Measurements from ENCODE around the gene COA3. TPM values are rescaled to one million over a fixed set of nuclear protein-coding genes. Genes with fewer than 3 reads are reported as not detected.

Gene COA3
- total RNA-seq, 1 experiment from 2014 or later = 74.2 TPM

DNA sequence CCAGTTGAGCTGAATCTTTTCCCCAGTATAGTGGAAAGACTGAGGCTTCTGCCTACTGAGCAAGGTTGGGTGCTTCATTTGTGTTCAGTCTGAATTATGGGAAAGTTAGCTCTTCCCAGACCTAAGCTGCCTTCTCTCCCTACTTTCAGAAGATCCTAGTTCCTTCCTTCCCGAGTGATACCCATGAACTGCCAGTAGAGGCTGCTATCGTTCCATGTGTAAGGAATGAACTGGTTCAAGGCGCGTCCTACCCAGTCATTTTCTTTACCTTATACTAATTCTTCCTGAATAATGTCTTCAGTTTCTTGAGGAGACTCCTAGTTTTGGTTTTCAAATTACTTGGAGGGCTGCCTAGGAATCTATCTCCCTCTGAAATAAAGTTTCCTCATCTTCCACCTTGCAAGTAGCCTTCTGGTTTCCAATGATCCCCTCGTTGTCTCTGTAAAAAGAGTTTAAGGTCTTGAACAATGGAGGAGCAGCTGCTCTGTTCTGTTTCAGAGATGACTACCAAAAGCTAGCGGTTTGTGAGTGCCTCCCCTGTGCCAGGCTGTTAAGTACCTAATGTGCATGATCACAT, 44.9 kb upstream of the COA3 start:
- no peak overlapping the region for H2BK5ac ChIP-seq (ENCODE audit: insufficient read length, low read length)
- H3K27ac ChIP-seq (ENCODE audit: insufficient read length, low read depth, low read length) = no peak overlapping the region
- H4K91ac ChIP-seq (ENCODE audit: insufficient read length, low read depth, low read length) = no peak overlapping the region
- peaks cover 47 to 73% (median 63%) of the 10 kb centered on the region in 3 experiments; a peak in 6 of 7 replicates for H3K36me3 Mint-ChIP-seq (ENCODE audit: insufficient read depth in 1 of 3, low read depth in 3 of 3)
- no peaks in the 10 kb centered on the region for H3K27me3 Mint-ChIP-seq (ENCODE audit: low read depth)
- no peak overlapping the region for H2AFZ ChIP-seq (ENCODE audit: low read length)
- H2AK5ac ChIP-seq (ENCODE audit: insufficient read length, low read length) = no peak overlapping the region
- no peak overlapping the region for H3K18ac ChIP-seq (ENCODE audit: insufficient read length, low read depth, low read length)
- no peak overlapping the region for H2BK12ac ChIP-seq (ENCODE audit: insufficient read length, low read depth, low read length)
- DNase-seq = no peak
- no peak overlapping the region for H4K8ac ChIP-seq (replicated peaks; ENCODE audit: insufficient read length, low read depth, low read length)
- H3K79me1 ChIP-seq (ENCODE audit: insufficient read depth, low read depth, low read length, poor library complexity, severe bottlenecking) = no peaks in the 10 kb centered on the region
- H2BK120ac ChIP-seq (ENCODE audit: low read depth, low read length, poor library complexity, severe bottlenecking) = no peak overlapping the region
- H3K4me3 Mint-ChIP-seq = no peak overlapping the region; a peak in 1 of 5 replicates
- no peak overlapping the region for H4K5ac ChIP-seq (ENCODE audit: insufficient read length, low read depth, low read length)
- no peak overlapping the region for H3K9ac ChIP-seq (ENCODE audit: extremely low read depth, insufficient read length, low read length)
- no peaks in the 10 kb centered on the region for H3K9me3 ChIP-seq (ENCODE audit: control insufficient read depth, low read depth, low read length)
- H3K79me2 ChIP-seq (ENCODE audit: insufficient read depth, low read length) = no peaks in the 10 kb centered on the region
- H4K20me1 ChIP-seq (ENCODE audit: control insufficient read depth, insufficient read depth, insufficient read length) = no peaks in the 10 kb centered on the region
- no peak overlapping the region for H2BK15ac ChIP-seq (ENCODE audit: low read depth, low read length)
- no peaks in the 10 kb centered on the region for H3K23me2 ChIP-seq (ENCODE audit: insufficient read length, low read depth, low read length, poor library complexity, severe bottlenecking)
- no peaks in the 10 kb centered on the region for H3K27me3 ChIP-seq (ENCODE audit: insufficient read depth, low read length)
- TF ChIP-seq, protein P1, sequence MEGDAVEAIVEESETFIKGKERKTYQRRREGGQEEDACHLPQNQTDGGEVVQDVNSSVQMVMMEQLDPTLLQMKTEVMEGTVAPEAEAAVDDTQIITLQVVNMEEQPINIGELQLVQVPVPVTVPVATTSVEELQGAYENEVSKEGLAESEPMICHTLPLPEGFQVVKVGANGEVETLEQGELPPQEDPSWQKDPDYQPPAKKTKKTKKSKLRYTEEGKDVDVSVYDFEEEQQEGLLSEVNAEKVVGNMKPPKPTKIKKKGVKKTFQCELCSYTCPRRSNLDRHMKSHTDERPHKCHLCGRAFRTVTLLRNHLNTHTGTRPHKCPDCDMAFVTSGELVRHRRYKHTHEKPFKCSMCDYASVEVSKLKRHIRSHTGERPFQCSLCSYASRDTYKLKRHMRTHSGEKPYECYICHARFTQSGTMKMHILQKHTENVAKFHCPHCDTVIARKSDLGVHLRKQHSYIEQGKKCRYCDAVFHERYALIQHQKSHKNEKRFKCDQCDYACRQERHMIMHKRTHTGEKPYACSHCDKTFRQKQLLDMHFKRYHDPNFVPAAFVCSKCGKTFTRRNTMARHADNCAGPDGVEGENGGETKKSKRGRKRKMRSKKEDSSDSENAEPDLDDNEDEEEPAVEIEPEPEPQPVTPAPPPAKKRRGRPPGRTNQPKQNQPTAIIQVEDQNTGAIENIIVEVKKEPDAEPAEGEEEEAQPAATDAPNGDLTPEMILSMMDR (conservative IDR thresholded peaks at IDR 0.05) = peak; percentile 94
- peak overlapping the region in 1 of 3 experiments; percentile 49; a peak in 1 of 7 replicates for H3K27ac Mint-ChIP-seq
- no peak overlapping the region for H3K14ac ChIP-seq (ENCODE audit: insufficient read depth, low read length)
- no peaks in the 10 kb centered on the region for H3K4me1 ChIP-seq (ENCODE audit: insufficient read depth, low read length)
- no peak overlapping the region for H3K56ac ChIP-seq (ENCODE audit: insufficient read length, low read depth, low read length)
- WGBS (ENCODE audit: extremely low coverage, insufficient read length, low lambda C conversion rate) = no CpG with 5 or more reads among the region's 6 CpGs
- H3K23ac ChIP-seq (ENCODE audit: insufficient read length, low read depth, low read length) = no peak overlapping the region
- no peak overlapping the region for H3T11ph ChIP-seq (ENCODE audit: low read length)
- H3K9me3 Mint-ChIP-seq = no peaks in the 10 kb centered on the region
- 0 out of 4 replicates have a peak, but pooled peaks cover 0 to 2% of the 10 kb centered on the region in 2 experiments for H3K4me1 Mint-ChIP-seq
- H2BK20ac ChIP-seq (ENCODE audit: low read depth, low read length, poor library complexity, severe bottlenecking) = no peak overlapping the region
- H3K4me2 ChIP-seq (ENCODE audit: insufficient read depth, insufficient read length, low read length) = no peak overlapping the region
- no peak overlapping the region for H3K4ac ChIP-seq (ENCODE audit: low read depth, low read length)

Measured in H9 (cell line).